Vagina (tissue), 2 donors: ENCODE results near the gene C16orf92. TPM values are rescaled to one million over a fixed set of nuclear protein-coding genes. Genes with fewer than 3 reads are reported as not detected.

Experiments
- DNase-seq, 2 donors: peaks; one replicate each; pipeline ENCODE4 v3.0.0-alpha.2; 2017; ENCODE audit errors: extremely low spot score in 2 of 2
- H3K27ac ChIP-seq: fragments of 200-600 bp; sonication (generic); one replicate; pipeline ENCODE4 v1.5.1; 2019
- H3K27me3 ChIP-seq: fragments of 200-600 bp; sonication (generic); one replicate; pipeline ENCODE4 v1.5.1; 2019
- H3K36me3 ChIP-seq, 2 donors: fragments of 200-600 bp; sonication (generic); one replicate each; pipeline ENCODE4 v1.5.1; 2017 to 2019
- H3K4me1 ChIP-seq: fragments of 200-600 bp; sonication (generic); one replicate; pipeline ENCODE4 v1.5.1; 2019
- H3K4me3 ChIP-seq, 2 donors: fragments of 200-600 bp; sonication (generic); 1 replicate in 1 of 2; 2 replicates in 1 of 2; pipeline ENCODE4 v1.5.1; 2016 to 2019
- H3K9me3 ChIP-seq: fragments of 200-600 bp; sonication (generic); one replicate; pipeline ENCODE4 v1.5.1; 2019
- CTCF ChIP-seq, 3 experiments: fragments of 450-650 bp in 2 of 3; fragments of 200-600 bp in 1 of 3; sonication (generic) in 1 of 3; IDR thresholded peaks; one replicate each; pipeline ENCODE4 v1.5.1; 2017 to 2019; ENCODE audit warnings: antibody characterized with exemption in 3 of 3, mild to moderate bottlenecking in 2 of 3, moderate library complexity in 2 of 3
- POLR2A ChIP-seq, 2 donors: fragments of 450-650 bp; IDR thresholded peaks; one replicate each; pipeline ENCODE4 v1.6.1; 2017; ENCODE audit warnings: antibody characterized with exemption in 2 of 2, mild to moderate bottlenecking in 2 of 2, moderate library complexity in 2 of 2
- POLR2AphosphoS5 ChIP-seq, 2 donors: sonication (generic); formaldehyde crosslinking; IDR thresholded peaks; one replicate each; pipeline ENCODE4 v1.9.0; 2017; ENCODE audit warnings: antibody characterized with exemption in 2 of 2, mild to moderate bottlenecking in 2 of 2, low read depth in 1 of 2; ENCODE audit not compliant: insufficient read depth in 1 of 2
- intact Hi-C: fragments of 100-400 bp; cut with DNase I; formaldehyde crosslinking; loops from one replicate; pipeline ENCODE4 v1.15.1; 2023
- total RNA-seq: library from RNA; depleted of rRNA; stranded (reverse); fragments of >200 nt; gene quantifications from one replicate; pipeline ENCODE4 v1.2.3, GENCODE V29; 2016

C16orf92 gene
- total RNA-seq, 1 donor from 2014 or later, result not detected

GRCh38 chr16:29985271-29985811 lies 37.7 kb upstream of the C16orf92 start:
- H3K4me1 ChIP-seq, result no peaks in the 10 kb centered on the region
- no peaks in the 10 kb centered on the region for H3K27me3 ChIP-seq
- peaks cover 0 to 83% of the 10 kb centered on the region in 2 donors for H3K36me3 ChIP-seq
- DNase-seq, result no peak
- intact Hi-C loops, result no loop called here
- no peak for TF ChIP-seq POLR2A (IDR thresholded peaks at IDR 0.05)
- TF ChIP-seq CTCF (IDR thresholded peaks at IDR 0.05), result no peak
- TF ChIP-seq POLR2AphosphoS5 (IDR thresholded peaks at IDR 0.05; ENCODE audit: insufficient read depth in 1 of 2, low read depth in 1 of 2), result no peak
- no peak overlapping the region for H3K27ac ChIP-seq
- no peaks in the 10 kb centered on the region for H3K9me3 ChIP-seq
- no peak overlapping the region for H3K4me3 ChIP-seq

GRCh38 chr16:29986231-29986630 lies 36.8 kb upstream of the C16orf92 start:
- intact Hi-C loops, result no loop called here
- H3K36me3 ChIP-seq, result peaks cover 0 to 83% of the 10 kb centered on the region in 2 donors

DNA sequence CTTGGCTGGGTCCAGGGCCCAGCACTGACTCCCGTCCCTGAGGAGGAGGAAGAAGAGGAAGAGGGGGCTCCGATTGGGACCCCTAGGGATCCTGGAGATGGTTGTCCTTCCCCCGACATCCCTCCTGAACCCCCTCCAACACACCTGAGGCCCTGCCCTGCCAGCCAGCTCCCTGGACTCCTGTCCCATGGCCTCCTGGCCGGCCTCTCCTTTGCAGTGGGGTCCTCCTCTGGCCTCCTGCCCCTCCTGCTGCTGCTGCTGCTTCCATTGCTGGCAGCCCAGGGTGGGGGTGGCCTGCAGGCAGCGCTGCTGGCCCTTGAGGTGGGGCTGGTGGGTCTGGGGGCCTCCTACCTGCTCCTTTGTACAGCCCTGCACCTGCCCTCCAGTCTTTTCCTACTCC lies 36.1 kb upstream of the C16orf92 start:
- Histone ChIP-seq H3K9me3 (no peaks in the 10 kb centered on the region), H3K36me3 (peaks cover 0 to 81% of the 10 kb centered on the region in 2 donors), H3K27ac (no peak overlapping the region), H3K4me1 (no peaks in the 10 kb centered on the region), H3K4me3 (no peak overlapping the region), H3K27me3 (no peaks in the 10 kb centered on the region)
- DNase-seq, result no peak
- TF ChIP-seq POLR2A (IDR thresholded peaks at IDR 0.05) (no peak), POLR2AphosphoS5 (IDR thresholded peaks at IDR 0.05; ENCODE audit: insufficient read depth in 1 of 2, low read depth in 1 of 2) (no peak), CTCF (IDR thresholded peaks at IDR 0.05) (no peak)
- intact Hi-C loops, result no loop called here

More at GRCh38 chr16:29986231-29986630, 36.8 kb upstream of the C16orf92 start:
- no peak overlapping the region for H3K4me3 ChIP-seq
- TF ChIP-seq POLR2A (IDR thresholded peaks at IDR 0.05) (no peak), CTCF (IDR thresholded peaks at IDR 0.05) (no peak), POLR2AphosphoS5 (IDR thresholded peaks at IDR 0.05; ENCODE audit: insufficient read depth in 1 of 2, low read depth in 1 of 2) (no peak)
- DNase-seq, result no peak
- H3K4me1 ChIP-seq, result no peaks in the 10 kb centered on the region
- H3K9me3 ChIP-seq, result no peaks in the 10 kb centered on the region
- no peaks in the 10 kb centered on the region for H3K27me3 ChIP-seq
- no peak overlapping the region for H3K27ac ChIP-seq

GRCh38 chr16:29987371-29988085 lies 35.5 kb upstream of the C16orf92 start:
- intact Hi-C loops, result no loop called here
- TF ChIP-seq POLR2AphosphoS5 (IDR thresholded peaks at IDR 0.05; ENCODE audit: insufficient read depth in 1 of 2, low read depth in 1 of 2) (no peak), POLR2A (IDR thresholded peaks at IDR 0.05) (no peak), CTCF (IDR thresholded peaks at IDR 0.05) (no peak)
- Histone ChIP-seq H3K4me1 (no peaks in the 10 kb centered on the region), H3K27me3 (no peaks in the 10 kb centered on the region), H3K36me3 (peaks cover 0 to 75% of the 10 kb centered on the region in 2 donors), H3K27ac (no peak overlapping the region), H3K4me3 (no peak overlapping the region), H3K9me3 (no peaks in the 10 kb centered on the region)
- no peak for DNase-seq
